Thyroid gland (tissue), 4 donors: ENCODE results near the gene RTRAF. TPM values are rescaled to one million over a fixed set of nuclear protein-coding genes. Genes with fewer than 3 reads are reported as not detected.

Experiments used
- DNase-seq, 2 donors: peaks; one replicate each; pipeline ENCODE4 v3.0.0-alpha.2; 2019
- H3K27ac ChIP-seq, 3 donors: fragments of 200-600 bp; sonication (generic); 1 replicate in 2 of 3; 2 replicates in 1 of 3; pipeline ENCODE4 v1.5.1; 2016 to 2019; ENCODE audit warnings: mild to moderate bottlenecking in 1 of 3, moderate library complexity in 1 of 3
- H3K27me3 ChIP-seq: fragments of 200-600 bp; sonication (generic); one replicate; pipeline ENCODE4 v1.5.1; 2019
- H3K36me3 ChIP-seq, 2 donors: fragments of 200-600 bp; sonication (generic); one replicate each; pipeline ENCODE4 v1.5.1; 2016 to 2019
- H3K4me1 ChIP-seq, 2 donors: fragments of 200-600 bp; sonication (generic); one replicate each; pipeline ENCODE4 v1.5.1; 2017 to 2019
- H3K4me3 ChIP-seq, 3 donors: fragments of 200-600 bp; sonication (generic); replicated peaks in 1 of 3; 1 replicate in 2 of 3; 2 replicates in 1 of 3; pipeline ENCODE4 v1.5.1; 2016; ENCODE audit warnings: mild to moderate bottlenecking in 1 of 3
- H3K9me3 ChIP-seq: fragments of 200-600 bp; sonication (generic); one replicate; pipeline ENCODE4 v1.5.1; 2017
- CTCF ChIP-seq, 6 experiments: fragments of 200-600 bp in 3 of 6; fragments of 450-650 bp in 3 of 6; sonication (generic) in 3 of 6; IDR thresholded peaks; one replicate each; pipeline ENCODE4 v1.5.1; 2016 to 2019; ENCODE audit warnings: antibody characterized with exemption in 6 of 6, mild to moderate bottlenecking in 2 of 6, inconsistent platforms in 1 of 6, moderate library complexity in 1 of 6
- POLR2A ChIP-seq, 2 donors: fragments of 450-650 bp; IDR thresholded peaks; one replicate each; pipeline ENCODE4 v1.6.1; 2017; ENCODE audit warnings: antibody characterized with exemption in 2 of 2, mild to moderate bottlenecking in 2 of 2, moderate library complexity in 1 of 2
- WGBS, 2 donors: methylation state at CpG; one replicate each; pipeline ENCODE4 v1.1.5; 2017; 5-methylcytosine and 5-hydroxymethylcytosine counted together
- intact Hi-C: fragments of 100-400 bp; cut with DNase I; formaldehyde crosslinking; loops from one replicate; pipeline ENCODE4 v1.15.1; 2023
- total RNA-seq, 4 donors: library from RNA; depleted of rRNA; stranded (reverse); fragments of >200 nt; gene quantifications; one replicate each; pipeline ENCODE4 v1.2.3, GENCODE V29; 2016

RTRAF gene
- total RNA-seq, 4 donors from 2014 or later, result 42.9 to 84.2 (median 51.6) TPM

GRCh38 chr14:52026017-52026660 lies 36.8 kb downstream of the RTRAF start:
- Histone ChIP-seq H3K4me3 (no peak overlapping the region), H3K4me1 (peaks cover 0 to 19% of the 10 kb centered on the region in 2 donors), H3K27ac (peak overlapping the region in 2 of 3 donors; percentile 14 to 18), H3K27me3 (no peaks in the 10 kb centered on the region), H3K9me3 (no peaks in the 10 kb centered on the region), H3K36me3 (peaks cover 15 to 26% of the 10 kb centered on the region in 2 donors)
- 85 to 95% methylated on average over 8 of the region's 8 CpGs for WGBS, 2 donors
- no peak for TF ChIP-seq POLR2A (IDR thresholded peaks at IDR 0.05)
- TF ChIP-seq CTCF (IDR thresholded peaks at IDR 0.05), result no peak
- intact Hi-C loops, result no loop called here
- DNase-seq, result no peak

GRCh38 chr14:52026901-52027300 lies 37.6 kb downstream of the RTRAF start:
- intact Hi-C loops, result no loop called here
- 79 to 86% methylated on average over 8 to 10 of the region's 10 CpGs for WGBS, 2 donors
- Histone ChIP-seq H3K27ac (no peak overlapping the region), H3K4me1 (peaks cover 7 to 21% of the 10 kb centered on the region in 2 donors), H3K4me3 (no peak overlapping the region), H3K9me3 (no peaks in the 10 kb centered on the region), H3K36me3 (peaks cover 15 to 26% of the 10 kb centered on the region in 2 donors), H3K27me3 (no peaks in the 10 kb centered on the region)
- DNase-seq, result no peak
- TF ChIP-seq CTCF (IDR thresholded peaks at IDR 0.05) (no peak), POLR2A (IDR thresholded peaks at IDR 0.05) (no peak)

- Histone ChIP-seq H3K27ac (peak overlapping the region in 2 of 3 donors; percentile 21 to 29), H3K27me3 (no peaks in the 10 kb centered on the region), H3K36me3 (peaks cover 15 to 26% of the 10 kb centered on the region in 2 donors), H3K9me3 (no peaks in the 10 kb centered on the region), H3K4me1 (peaks cover 26 to 28% of the 10 kb centered on the region in 2 donors), H3K4me3 (no peak overlapping the region)
- intact Hi-C loops, result no loop called here
- WGBS, 2 donors, result 74 to 80% methylated on average over 1 of the region's 1 CpG
- DNase-seq, result no peak
- TF ChIP-seq POLR2A (IDR thresholded peaks at IDR 0.05), result no peak
- TF ChIP-seq CTCF (IDR thresholded peaks at IDR 0.05), result no peak
Measured at GRCh38 chr14:52029881-52030280, 40.5 kb downstream of the RTRAF start.

GRCh38 chr14:52031781-52032180 lies 42.4 kb downstream of the RTRAF start:
- peaks cover 26% of the 10 kb centered on the region in 2 donors for H3K4me1 ChIP-seq
- H3K27ac ChIP-seq, result peak overlapping the region in 2 of 3 donors; percentile 57 to 68
- WGBS, 2 donors, result 64 to 67% methylated on average over 3 of the region's 3 CpGs
- H3K4me3 ChIP-seq, result no peak overlapping the region
- H3K27me3 ChIP-seq, result no peaks in the 10 kb centered on the region
- TF ChIP-seq CTCF (IDR thresholded peaks at IDR 0.05) (no peak), POLR2A (IDR thresholded peaks at IDR 0.05) (no peak)
- peaks cover 12 to 28% of the 10 kb centered on the region in 2 donors for H3K36me3 ChIP-seq
- peak; percentile 60 to 65 for DNase-seq
- no peaks in the 10 kb centered on the region for H3K9me3 ChIP-seq
- intact Hi-C loops, result no loop called here

- no peaks in the 10 kb centered on the region for H3K9me3 ChIP-seq
- intact Hi-C loops, result no loop called here
- 65 to 70% methylated on average over 7 of the region's 7 CpGs for WGBS, 2 donors
- no peaks in the 10 kb centered on the region for H3K27me3 ChIP-seq
- DNase-seq, result no peak
- H3K27ac ChIP-seq, result peak overlapping the region; percentile 52 to 68 (median 57)
- H3K36me3 ChIP-seq, result peaks cover 13 to 27% of the 10 kb centered on the region in 2 donors
- H3K4me3 ChIP-seq, result no peak overlapping the region
- peaks cover 26% of the 10 kb centered on the region in 2 donors for H3K4me1 ChIP-seq
- TF ChIP-seq POLR2A (IDR thresholded peaks at IDR 0.05) (no peak), CTCF (IDR thresholded peaks at IDR 0.05) (no peak)
Measured at GRCh38 chr14:52032204-52032801, 43.0 kb downstream of the RTRAF start.
